Stimulated activated CD8-positive, alpha-beta memory T cell treated with anti-CD3 and anti-CD28 coated beads, Interleukin-12 subunit alpha, Interleukin-12 subunit beta, amount 100 ng/mL, for 1 hour (primary cell): ENCODE data around the gene CDC42BPB.

Experiments used
- DNase-seq: peaks from one replicate; pipeline ENCODE4 v3.0.0-alpha.2; 2020; ENCODE audit warnings: low read depth

Gene CDC42BPB

DNA sequence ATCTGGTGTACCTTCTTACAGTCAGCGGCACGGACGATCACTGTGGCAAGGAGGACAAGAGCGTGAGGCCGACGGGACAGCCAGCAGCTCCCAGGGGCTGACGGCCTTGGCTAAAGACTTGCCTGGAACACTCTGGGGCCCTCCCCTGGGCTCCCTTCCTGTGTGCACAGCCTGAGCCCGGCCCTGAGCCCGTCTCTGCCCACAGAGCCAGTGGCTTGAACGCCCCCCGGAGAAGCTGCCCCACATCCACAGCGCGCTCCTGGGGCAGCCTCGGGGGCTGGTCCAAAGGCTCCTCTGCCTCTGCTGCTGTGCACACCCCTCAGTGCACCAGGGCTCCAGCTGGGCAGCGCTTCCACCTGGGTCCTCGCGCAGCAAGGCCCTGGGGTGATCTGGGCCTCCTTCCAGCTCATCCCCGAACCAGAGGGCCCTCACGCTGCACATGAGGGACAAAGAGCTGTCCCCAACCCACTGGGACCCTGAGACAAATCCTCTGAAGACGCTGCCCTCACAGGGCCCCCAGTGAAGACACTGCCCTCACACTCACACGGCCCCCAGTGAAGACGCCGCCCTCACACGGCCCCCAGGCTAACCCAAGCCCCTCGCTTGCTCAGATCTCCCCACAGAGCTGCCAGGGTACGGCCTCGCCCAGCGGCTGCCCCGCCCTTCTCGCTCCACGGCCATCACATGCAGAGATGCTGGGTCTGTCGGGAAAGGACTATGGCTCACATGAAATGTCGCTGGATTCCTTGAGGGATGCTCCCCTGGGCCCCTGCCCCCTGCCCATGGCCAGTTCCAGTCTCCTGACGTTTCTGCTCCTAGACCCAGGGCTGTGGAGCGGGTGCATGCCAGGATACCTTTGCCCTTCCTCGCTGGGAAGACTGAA lies 112.7 kb downstream of the CDC42BPB start:
- DNase-seq, result no peak

DNA sequence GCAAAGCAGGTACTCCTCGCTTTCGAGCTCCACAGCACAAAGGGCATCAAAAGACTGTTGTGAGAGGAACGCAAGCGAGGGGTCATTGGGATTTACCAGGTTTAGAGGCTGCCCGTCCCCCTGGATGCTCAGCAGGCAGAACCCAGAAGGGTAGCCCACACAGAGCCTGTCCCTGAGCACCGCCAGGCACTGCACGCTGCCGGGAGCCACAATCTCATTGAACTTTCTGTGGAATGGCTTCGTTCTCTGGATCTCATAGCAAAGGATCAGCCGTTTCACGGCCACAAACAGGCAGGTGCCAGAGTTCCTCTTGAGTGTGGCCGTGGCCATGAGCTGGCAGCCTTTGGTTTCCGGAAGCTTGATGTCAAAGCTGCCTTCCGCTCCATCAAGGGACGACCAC lies 113.4 kb downstream of the CDC42BPB start:
- no peak for DNase-seq

DNA sequence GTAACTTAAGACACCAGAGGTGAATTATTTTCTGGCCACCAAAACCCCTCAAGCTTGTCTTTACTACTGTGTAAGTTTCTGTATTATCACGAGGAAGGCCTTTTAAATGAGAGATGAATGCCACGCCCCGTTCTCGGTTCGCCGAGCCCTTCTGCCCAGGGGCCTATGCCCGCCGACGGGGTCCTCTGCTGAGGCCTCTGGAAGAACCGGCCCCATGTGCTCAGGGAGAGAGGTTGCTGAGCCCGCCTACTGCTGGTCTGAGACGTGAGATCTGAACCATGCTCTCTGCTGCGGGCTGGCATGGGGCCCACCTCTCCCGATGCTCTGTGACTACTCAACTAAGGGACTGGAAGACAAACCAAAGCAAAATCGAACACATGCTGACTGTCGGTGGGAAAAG lies 113.9 kb downstream of the CDC42BPB start:
- DNase-seq, result no peak

DNA sequence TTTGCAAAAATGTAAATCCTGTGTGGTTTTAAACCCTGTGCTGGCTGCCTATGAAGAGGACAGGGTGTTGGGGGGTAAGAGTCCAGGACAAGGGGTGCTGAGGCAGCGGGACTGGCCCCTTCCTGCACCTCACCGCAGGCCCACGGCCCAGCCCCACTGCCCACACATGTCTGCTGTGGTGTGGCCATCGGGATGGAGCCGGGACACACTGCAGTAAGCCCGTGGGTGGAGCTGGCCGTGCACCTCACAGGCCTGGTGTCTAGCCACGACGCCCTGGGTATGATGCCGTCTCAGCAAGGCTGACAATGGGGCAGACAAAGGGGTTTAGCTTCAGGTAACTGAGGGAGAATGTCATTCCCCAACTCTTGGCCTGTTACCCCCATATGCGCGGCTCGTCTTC lies 115.3 kb downstream of the CDC42BPB start:
- no peak for DNase-seq

DNA sequence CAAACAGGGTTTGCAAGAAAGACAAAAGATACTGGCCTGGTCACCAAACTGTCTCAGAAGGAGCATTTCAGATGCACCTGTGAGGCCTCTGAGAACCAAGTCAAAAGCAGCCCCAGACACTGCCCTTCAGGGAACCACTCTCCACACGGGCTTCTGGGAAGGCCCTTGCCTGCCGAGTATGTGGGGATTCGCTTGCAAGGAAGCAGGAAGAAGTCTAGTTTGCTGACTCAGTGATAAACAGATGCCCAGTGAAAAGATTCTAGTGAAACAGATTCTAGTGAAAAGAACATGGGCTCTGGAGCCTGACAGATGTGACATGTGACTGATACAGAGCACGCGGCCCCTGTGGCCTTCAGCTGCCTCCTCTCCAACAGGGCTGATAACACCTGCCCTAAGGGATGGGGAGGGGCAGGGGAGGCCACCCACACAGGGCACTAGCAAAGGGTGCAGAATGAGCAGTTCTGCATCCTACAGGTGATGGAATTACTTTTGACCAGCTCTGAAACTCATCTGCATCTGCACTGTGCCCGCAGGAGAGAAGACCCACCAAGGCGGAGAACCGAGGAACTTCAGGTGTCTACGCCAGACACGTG lies 115.8 kb downstream of the CDC42BPB start:
- no peak for DNase-seq

DNA sequence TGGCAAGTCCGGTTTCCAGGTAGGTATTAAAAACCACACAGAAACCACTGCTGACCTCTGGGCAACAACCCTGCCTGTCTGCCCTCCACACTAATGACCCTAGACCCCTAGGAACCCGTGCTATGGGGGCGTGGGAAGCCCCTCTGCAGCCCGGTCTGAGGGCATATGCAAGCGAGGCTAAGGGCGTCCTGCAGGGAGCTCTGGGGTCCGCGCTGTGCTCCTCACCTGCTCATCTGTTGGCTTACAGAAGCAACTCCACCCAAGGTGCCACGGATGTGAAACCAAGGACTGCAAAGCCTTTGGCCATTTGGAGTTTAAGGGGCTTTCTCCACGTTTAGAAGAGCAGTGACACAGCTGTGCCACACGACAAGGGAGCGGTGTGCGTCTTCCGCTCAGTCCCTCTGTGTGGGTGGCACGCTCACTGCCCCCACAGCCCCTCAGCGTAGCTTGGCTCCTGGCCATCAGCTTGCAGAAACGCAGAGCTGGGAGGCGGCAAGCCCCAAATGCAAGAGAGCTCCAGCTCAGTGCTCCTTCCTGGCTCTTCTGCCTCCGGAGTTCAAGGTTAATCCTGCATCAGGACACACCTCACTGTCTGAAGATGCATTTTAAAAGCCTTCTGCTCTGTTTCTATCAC lies 116.5 kb downstream of the CDC42BPB start:
- no peak for DNase-seq

DNA sequence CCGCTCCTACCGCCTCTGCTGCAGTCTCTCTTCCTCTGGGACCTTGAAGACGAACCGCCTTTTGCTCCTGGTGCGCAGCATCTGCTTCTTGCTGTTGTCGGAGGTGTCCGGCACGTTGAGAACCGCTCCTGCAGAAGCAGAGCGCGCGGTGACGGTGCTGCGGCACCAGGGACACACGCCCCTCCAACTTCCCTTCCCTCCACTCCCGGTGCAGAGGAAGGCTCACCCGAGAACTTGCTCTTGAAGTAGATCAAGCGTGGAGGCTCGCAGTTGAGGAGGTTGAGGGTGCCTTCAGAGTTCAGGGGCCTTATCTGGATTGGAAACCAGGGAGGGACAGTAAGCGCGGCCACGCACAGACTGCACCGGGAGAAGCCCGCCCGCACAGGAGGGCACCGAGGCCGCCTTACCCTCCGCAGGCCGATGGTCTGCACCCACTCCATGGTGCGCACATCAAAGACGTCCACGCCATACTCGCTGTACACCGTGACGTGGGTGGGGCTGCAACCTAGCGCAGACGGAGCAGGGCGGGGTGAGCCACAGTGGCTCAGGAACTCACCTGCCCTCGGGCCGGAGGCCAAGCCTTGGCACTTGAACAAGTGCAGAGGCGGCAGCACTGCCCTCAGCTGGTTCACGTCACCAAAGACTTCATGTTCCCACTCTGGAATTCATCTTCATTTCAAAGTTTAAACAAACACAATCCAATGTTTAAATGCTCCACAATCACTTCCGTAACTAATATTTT lies 117.4 kb downstream of the CDC42BPB start:
- no peak for DNase-seq

DNA sequence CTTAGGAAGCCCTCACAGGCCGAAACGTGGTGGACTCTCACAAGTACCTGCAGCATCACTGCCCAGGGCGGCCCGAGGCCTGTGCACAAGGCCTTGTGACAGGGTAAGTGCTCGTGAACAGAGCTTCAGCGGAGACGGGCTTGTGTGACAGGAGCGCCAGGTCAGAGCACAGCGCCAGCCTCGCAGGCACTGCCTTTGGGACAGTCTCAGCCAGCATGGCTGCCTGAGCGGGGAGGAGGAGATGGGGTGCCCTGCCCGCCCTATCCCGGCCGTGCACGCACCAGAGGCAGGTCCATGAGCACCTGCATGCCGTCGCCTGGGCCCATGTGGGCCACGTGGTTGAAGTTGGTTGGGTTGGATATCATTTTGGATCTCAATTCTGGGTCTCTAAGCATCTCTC lies 118.0 kb downstream of the CDC42BPB start:
- no peak for DNase-seq

DNA sequence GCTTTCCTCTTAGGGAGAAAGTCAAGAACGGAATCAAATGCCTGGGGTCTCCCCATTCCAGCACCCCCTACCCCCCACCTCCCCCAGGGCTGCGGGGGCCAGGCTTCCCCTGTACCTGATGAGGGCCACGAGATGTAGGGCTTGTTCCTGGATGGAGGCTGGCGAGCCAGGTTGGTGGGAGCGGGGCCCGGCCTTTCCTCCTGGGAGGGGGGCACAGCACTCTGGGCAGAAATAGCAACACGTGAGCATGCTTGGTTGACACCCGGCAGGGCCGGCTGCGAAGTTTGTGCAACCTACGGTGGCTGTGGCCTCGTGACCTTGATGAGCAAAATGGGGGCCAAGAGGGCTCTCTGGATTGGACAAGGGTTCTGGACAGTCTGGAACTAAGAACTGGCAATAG lies 119.2 kb downstream of the CDC42BPB start:
- no peak for DNase-seq

DNA sequence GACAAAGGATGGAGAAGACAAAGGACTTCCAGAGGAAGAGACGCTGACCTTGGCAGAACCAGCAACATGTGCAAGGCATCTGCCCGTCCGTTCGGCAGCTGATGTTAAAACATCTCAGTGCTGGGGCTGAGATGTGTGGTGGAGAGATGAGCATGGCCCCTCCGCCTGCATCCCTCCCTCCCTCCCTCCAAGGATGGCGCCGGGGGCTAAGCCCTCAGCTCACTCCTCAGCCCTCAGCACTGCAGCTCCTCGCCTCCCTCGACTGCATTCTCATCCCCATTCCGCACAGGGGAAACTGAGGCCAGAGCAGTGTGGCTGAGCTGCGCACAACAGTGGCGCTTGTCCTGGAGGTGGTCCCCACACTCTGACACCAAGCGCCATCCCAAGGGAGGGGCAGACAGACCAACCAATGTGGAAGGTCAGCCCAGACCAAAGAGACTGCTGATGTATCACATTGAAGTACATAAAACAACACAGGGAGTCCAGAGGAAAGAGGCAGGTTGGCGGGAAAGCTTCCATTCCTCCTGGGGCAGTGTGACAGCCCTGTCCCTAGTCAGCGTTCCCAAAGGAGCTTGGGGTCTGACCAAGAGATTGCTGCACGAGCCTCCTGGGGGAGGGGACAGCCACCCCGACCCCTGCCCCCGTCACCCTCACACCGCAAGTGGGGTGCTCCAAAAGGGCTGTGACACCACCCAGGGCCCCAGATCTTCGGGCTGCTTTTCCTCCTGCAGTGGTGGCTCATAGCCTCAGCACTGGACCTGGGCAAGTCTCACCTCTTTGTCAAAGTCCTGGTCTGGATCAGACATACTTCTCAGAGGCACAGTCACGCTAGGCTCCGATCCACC lies 119.8 kb downstream of the CDC42BPB start:
- DNase-seq, result no peak

DNA sequence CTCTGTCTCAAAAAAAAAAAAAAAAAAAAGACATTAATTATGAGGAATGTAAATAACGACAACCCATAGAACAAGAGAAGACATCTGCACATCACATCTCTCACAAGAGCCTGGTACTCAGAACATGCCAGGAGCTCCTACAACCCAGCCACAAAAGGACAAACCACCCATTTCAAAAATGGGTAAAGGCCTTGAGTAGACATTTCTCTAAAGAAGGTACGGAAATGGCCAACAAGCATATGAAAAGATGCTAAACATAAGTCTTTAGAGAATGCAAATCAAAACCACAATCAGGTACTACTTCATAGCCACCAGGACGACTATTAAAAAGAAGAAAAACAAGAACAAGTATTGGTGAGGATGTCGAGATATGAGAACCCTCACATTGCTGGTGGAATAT lies 121.6 kb downstream of the CDC42BPB start:
- no peak for DNase-seq

DNA sequence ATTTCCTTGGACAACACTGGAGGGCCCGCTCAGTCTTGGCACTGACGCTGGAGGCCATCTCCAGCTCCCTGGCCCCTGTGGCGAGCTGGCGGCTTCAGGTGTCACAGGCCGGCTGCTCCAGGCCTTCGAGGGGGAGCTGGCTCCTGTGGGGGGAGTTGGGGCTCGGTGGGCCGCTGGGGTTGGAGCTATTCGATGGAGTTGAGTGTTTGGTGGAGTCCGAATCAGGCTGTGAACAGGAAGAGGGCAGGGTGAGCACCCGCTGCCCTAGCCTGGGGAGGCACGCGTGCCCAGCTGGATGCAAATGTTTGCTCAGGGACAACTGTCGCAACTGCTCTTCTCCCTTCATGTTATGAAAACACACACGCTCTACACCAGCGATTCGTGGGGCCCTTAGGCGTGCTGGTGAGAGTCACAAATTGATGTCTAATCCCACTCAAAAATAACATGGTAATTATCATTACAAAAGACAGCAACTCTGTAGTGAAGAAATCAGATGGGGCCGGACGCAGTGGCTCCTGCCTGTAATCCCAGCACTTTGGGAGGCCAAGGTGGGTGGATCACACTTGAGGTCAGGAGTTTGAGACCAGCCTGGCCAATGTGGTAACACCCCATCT lies 123.6 kb downstream of the CDC42BPB start:
- DNase-seq, result no peak

DNA sequence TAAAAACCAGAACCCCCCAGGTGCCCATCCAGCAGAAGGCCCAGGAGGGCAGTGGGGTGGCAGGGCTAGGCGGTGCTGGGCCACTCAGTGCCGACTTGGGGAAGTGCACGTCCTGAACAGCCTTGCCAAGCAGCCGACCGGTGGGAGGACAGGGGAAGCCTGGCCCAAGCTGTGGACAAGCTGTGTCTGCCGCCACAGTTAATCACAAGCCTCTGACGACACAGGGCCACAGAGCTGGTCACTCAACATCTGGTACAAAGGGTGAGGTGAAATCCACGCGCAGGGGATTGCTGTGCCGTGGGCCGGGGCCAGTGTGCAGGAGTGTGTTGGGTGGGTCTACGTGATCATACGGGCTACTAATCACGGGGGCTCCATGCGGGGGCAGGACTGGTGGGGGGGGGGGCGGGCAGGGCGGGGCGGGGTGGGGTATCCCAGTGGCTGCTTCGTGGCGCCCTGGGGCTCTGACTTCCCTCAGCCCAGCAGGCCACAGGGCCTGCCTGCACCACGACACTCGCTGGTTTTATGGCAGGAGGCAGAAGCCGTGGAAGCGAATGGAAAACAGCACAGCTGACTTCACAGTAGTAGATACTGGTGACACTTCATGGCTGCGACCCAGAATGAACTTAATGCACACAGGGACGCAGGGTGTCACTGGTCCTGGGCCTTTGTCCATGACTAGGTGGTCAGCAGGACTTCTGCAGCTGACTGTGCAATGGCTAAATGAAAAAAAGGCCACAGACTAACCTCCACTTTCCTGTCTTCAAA lies 124.7 kb downstream of the CDC42BPB start:
- no peak for DNase-seq

DNA sequence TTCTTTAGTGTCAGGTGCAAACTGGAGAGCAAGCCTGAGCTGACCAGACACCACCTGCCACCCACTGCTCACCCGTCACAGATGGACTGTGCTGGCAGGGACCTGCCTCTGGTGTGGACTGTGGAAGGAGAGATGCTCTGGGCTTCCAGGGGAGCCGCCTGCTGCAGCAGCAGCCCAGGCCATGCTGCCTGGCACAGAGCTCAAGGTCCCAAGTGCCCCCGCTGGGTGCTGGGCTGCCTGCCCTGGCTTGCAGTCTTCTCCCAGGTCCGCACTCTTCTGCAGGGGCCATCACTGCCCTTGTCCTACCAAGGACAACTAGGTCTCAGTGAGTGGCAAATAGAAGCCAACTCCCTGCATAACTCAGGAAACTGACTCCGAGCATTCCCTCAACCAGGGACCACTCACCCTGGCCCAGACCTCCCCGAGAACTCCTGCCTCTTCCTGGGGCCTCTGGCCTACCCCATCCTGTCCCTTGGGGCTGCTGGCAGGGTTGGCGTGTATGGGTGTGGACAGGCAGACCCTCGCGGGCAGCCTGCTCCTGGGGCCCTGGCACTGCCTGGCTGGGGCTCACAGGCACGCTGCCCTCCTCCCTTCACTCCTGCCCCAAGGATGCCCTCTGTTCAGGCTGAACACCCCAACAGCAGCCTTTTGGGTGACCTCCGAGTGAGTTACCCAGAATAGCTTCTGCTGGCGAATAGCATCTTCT lies 125.6 kb downstream of the CDC42BPB start:
- DNase-seq, result no peak

DNA sequence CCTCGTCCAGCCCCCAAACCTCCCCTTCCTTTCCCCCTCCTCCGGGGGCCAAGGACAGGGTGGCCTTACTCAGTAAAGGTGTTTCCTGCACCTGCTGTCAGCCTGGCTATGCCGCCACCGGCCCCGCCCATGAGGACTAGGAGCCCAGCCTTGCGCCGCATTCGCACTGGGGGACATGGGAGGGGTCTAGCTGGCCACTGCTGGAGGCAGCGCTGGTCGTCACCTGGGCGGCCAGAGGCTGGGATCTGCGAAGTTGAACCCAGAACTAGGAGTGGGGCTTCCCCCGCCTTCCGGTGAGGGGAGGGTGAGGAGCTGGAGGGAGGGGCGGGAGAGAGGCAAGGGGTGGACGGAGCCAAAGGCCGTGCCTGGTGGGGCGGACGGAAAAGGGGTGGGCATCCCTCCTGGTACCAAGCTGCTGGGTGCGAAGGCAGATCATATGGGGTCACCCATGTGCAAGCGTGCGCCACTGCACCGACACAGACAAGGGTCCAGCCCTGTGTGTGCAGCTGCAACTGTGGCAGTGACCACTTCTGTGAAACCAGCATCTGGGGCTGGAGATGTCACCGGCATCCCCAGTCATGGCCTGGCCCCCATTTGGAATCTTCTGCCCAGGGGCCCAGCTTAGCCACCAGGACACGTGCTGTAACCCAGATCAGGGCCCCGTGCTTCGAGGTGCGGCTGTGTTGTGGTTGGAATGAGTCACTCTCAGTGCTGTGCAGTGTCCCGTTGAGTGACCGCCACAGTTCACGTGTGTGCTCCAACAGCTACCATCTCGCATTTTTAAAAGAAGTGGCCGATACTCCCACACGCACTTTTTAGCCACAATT lies 126.4 kb downstream of the CDC42BPB start:
- no peak for DNase-seq

DNA sequence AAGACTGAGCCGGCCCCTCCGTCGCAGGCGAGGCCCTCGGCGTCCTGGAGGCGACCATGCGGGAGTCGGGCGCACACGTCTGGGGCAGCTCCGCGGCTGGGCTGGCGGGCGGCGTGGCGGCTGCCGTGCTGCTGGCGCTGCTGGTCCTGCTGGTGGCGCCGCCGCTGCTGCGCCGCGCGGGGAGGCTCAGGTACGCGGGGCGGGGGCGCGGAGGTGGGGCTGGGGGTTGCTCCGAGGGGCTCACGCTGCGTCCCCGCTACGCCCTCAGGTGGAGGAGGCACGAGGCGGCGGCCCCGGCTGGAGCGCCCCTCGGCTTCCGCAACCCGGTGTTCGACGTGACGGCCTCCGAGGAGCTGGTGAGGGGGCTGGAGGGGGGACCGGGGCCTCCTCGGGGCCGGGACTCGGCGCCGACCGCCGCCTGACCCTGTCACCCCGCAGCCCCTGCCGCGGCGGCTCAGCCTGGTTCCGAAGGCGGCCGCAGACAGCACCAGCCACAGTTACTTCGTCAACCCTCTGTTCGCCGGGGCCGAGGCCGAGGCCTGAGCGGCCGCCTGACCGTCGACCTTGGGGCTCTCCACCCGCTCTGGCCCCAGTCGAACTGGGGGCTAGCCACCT lies 127.1 kb downstream of the CDC42BPB start:
- DNase-seq, result no peak

DNA sequence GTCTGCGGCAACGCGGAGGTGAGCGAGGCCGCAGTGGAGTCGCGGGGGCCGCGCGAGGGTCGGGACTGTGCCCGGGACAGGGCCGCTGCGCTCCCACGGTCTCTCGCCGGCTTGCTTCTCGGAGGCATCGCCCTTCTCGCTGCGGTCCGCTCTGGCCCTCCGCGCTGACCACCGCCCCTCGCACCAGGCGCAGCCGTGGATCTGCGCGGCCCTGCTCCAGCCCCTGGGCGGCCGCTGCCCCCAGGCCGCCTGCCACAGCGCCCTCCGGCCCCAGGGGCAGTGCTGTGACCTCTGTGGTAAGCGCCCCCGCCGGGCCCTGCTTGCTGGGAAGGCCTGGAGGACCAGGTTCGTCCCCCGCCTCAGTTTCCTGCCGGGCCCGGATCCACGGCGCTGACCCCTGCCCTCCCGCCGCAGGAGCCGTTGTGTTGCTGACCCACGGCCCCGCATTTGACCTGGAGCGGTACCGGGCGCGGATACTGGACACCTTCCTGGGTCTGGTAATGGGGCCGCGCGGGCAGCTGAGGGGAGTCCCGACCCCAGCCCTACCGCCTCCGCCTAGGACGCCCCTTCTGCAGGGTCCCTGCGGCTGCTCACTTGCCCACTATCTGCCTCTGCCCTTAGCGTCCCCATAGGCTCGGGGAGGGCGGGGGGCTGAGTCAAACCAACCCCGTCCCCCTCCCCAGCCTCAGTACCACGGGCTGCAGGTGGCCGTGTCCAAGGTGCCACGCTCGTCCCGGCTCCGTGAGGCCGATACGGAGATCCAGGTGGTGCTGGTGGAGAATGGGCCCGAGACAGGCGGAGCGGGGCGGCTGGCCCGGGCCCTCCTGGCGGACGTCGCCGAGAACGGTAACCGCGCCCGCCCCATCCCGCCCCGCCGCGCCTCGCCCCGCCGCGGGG lies 127.9 kb downstream of the CDC42BPB start:
- DNase-seq, result no peak
